ENCODE data around the gene MARCHF11.

DNA sequence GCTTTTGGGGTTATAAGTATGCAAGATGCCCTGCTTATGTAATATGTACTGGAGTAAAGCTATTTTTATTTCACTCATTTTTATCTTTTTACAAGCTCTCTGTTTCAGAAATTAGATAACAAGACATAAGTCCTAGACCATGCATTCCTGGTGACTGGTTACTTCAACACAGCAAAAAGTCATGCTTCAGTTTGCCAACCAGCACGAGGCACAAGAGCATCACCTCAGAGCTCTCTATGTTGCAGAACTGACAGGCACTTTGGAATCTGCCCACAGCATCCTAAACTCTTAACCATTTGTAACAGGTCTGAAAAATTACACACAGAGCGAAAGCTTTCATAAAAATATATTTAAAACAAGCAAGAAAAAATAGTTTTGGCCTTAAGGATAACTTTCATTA lies 112.8 kb downstream of the MARCHF11 start:
- TF ChIP-seq CTCF (IDR thresholded peaks at IDR 0.05): no peak
- no peak for TF ChIP-seq EP300 (IDR thresholded peaks at IDR 0.05)
- no peak for TF ChIP-seq POLR2A (IDR thresholded peaks at IDR 0.05)

Measured in ovary (tissue), 3 donors.